Dermis microvascular lymphatic vessel endothelial cell (primary cell): ENCODE results near the gene MCM3AP. TPM values are rescaled to one million over a fixed set of nuclear protein-coding genes. Genes with fewer than 3 reads are reported as not detected.

ENCODE experiments used
- DNase-seq, 2 donors: peaks; one replicate each; pipeline versions ENCODE4 v3.0.0 to v3.0.0-alpha.2; 2010; ENCODE audit warnings: low read depth in 2 of 2
- total RNA-seq: library from RNA; depleted of rRNA; stranded (reverse); fragments of >200 nt; gene quantifications from 2 replicates; pipeline ENCODE4 v1.2.1, GENCODE V29; 2014

MCM3AP gene
- total RNA-seq, 1 donor from 2014 or later = 51.2 TPM

- no peak for DNase-seq
Measured at GRCh38 chr21:46187814-46188213, 97.6 kb downstream of the MCM3AP start.

GRCh38 chr21:46187261-46187660 is 98.2 kb downstream of the MCM3AP start:
- DNase-seq = no peak

GRCh38 chr21:46185716-46186115 is 99.7 kb downstream of the MCM3AP start:
- DNase-seq = no peak

Other genes starting within 250 kb of the MCM3AP start
- gene COL6A2, start 187.5 kb downstream of the MCM3AP start, total RNA-seq = 6.5 and 46.0 TPM in 2 replicates
- 0.13 TPM in 1 of 2 replicates, not detected in the other for gene FTCD, start 130.0 kb downstream of the MCM3AP start, total RNA-seq
- 2.1 and 4.8 TPM in 2 replicates for gene SPATC1L, start 101.2 kb downstream of the MCM3AP start, total RNA-seq
- gene LSS, start 56.8 kb downstream of the MCM3AP start, total RNA-seq = 55.0 and 61.0 TPM in 2 replicates
- 5.3 and 7.5 TPM in 2 replicates for gene YBEY, start 731 bp upstream of the MCM3AP start, total RNA-seq
- gene C21orf58, start 38.3 kb upstream of the MCM3AP start, total RNA-seq = 2.0 and 3.3 TPM in 2 replicates
- 14.0 and 14.9 TPM in 2 replicates for gene PCNT, start 38.5 kb upstream of the MCM3AP start, total RNA-seq
- gene DIP2A, start 173.3 kb upstream of the MCM3AP start, total RNA-seq = 19.0 and 27.8 TPM in 2 replicates